Heart left ventricle (tissue), 16 donors: Measurements from ENCODE around the gene CSMD2. TPM values are rescaled to one million over a fixed set of nuclear protein-coding genes. Genes with fewer than 3 reads are reported as not detected.

Source experiments
- ATAC-seq, 4 donors: fragments of 200-7000 bp; cut with Tn5 transposase; one replicate each; pipeline ENCODE4 v1.9.1; 2020 to 2022; ENCODE audit warnings: moderate library complexity in 4 of 4, mild to moderate bottlenecking in 3 of 4, moderate number of reproducible peaks in 1 of 4
- DNase-seq, 5 donors: peaks; one replicate each; pipeline ENCODE4 v3.0.0-alpha.2; 2020
- H3K27ac ChIP-seq, 12 donors: fragments of 200-600 bp; sonication (generic) in 4 of 12; one replicate each; pipeline versions ENCODE4 v1.5.0 to v1.8.0; 2016 to 2022; ENCODE audit warnings: mild to moderate bottlenecking in 2 of 12
- H3K27me3 ChIP-seq, 9 donors: fragments of 200-600 bp; sonication (generic) in 2 of 9; one replicate each; pipeline versions ENCODE4 v1.5.1 to v1.8.0; 2016 to 2022; ENCODE audit warnings: mild to moderate bottlenecking in 3 of 9
- H3K36me3 ChIP-seq, 9 donors: fragments of 200-600 bp; sonication (generic) in 2 of 9; one replicate each; pipeline versions ENCODE4 v1.5.0 to v1.8.0; 2018 to 2022; ENCODE audit warnings: mild to moderate bottlenecking in 2 of 9
- H3K4me1 ChIP-seq, 12 donors: fragments of 200-600 bp; sonication (generic) in 4 of 12; one replicate each; pipeline versions ENCODE4 v1.5.0 to v1.8.0; 2016 to 2022; ENCODE audit warnings: mild to moderate bottlenecking in 3 of 12
- H3K4me3 ChIP-seq, 12 donors: fragments of 200-600 bp; sonication (generic) in 4 of 12; one replicate each; pipeline versions ENCODE4 v1.5.0 to v1.8.0; 2017 to 2022; ENCODE audit warnings: mild to moderate bottlenecking in 9 of 12, moderate library complexity in 4 of 12
- H3K9me3 ChIP-seq, 12 donors: fragments of 200-600 bp; sonication (generic) in 4 of 12; one replicate each; pipeline versions ENCODE4 v1.5.0 to v1.8.0; 2016 to 2022; ENCODE audit warnings: mild to moderate bottlenecking in 1 of 12
- POLR2A ChIP-seq, 2 donors: fragments of 450-650 bp; IDR thresholded peaks; one replicate each; pipeline ENCODE4 v1.6.1; 2017; ENCODE audit warnings: antibody characterized with exemption in 2 of 2, mild to moderate bottlenecking in 2 of 2, moderate library complexity in 2 of 2
- WGBS, 4 donors: extraction: QIAGEN DNeasy Blood & Tissue Kit in 2 of 4; methylation state at CpG; one replicate each; pipeline versions ENCODE4 v1.1.5 to v1.1.7; 2013 to 2018; 5-methylcytosine and 5-hydroxymethylcytosine counted together
- intact Hi-C, 10 donors: fragments of 100-400 bp; cut with DNase I; formaldehyde crosslinking; loops; one replicate each; pipeline versions ENCODE4 v1.11.1 to v1.14.2; 2022
- polyA plus RNA-seq, 2 donors: library from polyadenylated mRNA; stranded (reverse); fragments of 200-250 nt; gene quantifications; one replicate each; pipeline ENCODE4 v1.2.3, GENCODE V29; 2013
- total RNA-seq, 9 donors: library from RNA; depleted of rRNA in 2 of 9; stranded (reverse); fragments of >200 nt in 2 of 9; fragmentation: NEBNext Ultra II Directional in 3 of 9; extraction: Animal tissue kit (Norgen Biotek cat#: 25700) in 3 of 9; gene quantifications; one replicate each; pipeline versions ENCODE4 v1.1.0 to v1.2.4, GENCODE V29; 2016 to 2023
- TF ChIP-seq, protein P1 (sequence below), 12 donors: fragments of 200-600 bp; sonication (generic) in 4 of 12; IDR thresholded peaks; one replicate each; pipeline versions ENCODE4 v1.5.0 to v1.8.0; 2018 to 2022; ENCODE audit warnings: antibody characterized with exemption in 12 of 12, mild to moderate bottlenecking in 5 of 12
- donor health status: ischemic (EF 13 %, LVEDD 7.1; RV severe dilation, severe dysfunction).
- donor health status: healthy with polysubstance abuse.
- donor health status: DM: no; HTN: yes; CAD: no.
- donor health status: DM: no; HTN: no; CAD: no.
- donor health status: ischemic (EF 25% LVEDD 6.9; RV normal size, moderate dysfunction).
- donor health status: ischemic (EF 25% LVEDD 5.7; RV mildly dilated, moderate dysfunction).
- donor health status: healthy.
- donor health status: DM: yes; HTN: yes; CAD: no.
- donor health status: ischemic (EF 35%, LVEDD 5.7; RV mildly dilated, moderate dysfunction).
- donor health status: nonischemic (EF 11% LVEDD 7.7; RV severe dilation, severe dysfunction).
- donor health status: DM: yes; HTN: yes; CAD: no.
- donor health status: PGD.
- donor health status: ischemic (EF 29% LVEDD 5.4; RV normal size, mild dysfunction).
- donor health status: nonischemic (EF 23%, LVEDD 6.1; RV moderate dilation, normal function).

Gene CSMD2
- total and polyA plus RNA-seq, 11 donors: 0.02 to 0.79 (median 0.22) TPM

DNA sequence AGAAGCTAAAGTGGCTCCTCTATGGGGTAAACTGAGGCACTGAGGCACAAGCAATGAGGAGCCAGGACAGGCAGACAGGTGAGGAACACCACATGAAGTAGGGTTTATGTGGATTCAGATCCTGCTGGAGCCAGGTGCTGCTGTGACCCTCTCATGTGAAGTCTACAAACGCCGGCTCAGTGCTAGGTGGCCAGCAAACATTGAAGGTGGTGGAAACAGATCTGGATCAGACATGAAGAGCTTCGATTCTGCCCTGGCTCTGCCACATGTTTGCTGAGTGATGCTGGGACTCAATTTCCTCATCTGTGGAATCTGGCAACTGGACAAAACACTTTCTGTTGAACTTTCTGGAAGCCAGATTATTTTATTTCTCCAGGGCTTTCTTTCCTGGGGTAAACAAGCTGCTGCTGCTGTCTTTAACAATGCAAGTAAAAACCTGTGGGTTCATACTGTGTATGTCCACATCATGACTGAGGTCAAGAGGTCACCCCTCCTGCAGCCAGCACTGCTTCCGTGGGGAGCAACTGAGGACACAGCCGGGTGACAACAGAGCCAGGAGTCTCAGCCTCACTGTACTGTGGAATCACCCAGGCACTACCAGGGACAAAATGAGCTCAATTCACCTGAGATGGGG is 267.8 kb downstream of the CSMD2 start:
- Histone ChIP-seq H3K4me3 (no peak overlapping the region), H3K9me3 (no peaks in the 10 kb centered on the region), H3K27ac (no peak overlapping the region), H3K27me3 (no peaks in the 10 kb centered on the region), H3K4me1 (peaks cover 0 to 24% (median 0%) of the 10 kb centered on the region in 12 donors), H3K36me3 (no peaks in the 10 kb centered on the region)
- intact Hi-C loops: no loop called here
- ATAC-seq (no peak), DNase-seq (no peak)
- 57 to 75% (median 66%) methylated on average over 5 of the region's 5 CpGs for WGBS, 4 donors
- TF ChIP-seq, protein P1, sequence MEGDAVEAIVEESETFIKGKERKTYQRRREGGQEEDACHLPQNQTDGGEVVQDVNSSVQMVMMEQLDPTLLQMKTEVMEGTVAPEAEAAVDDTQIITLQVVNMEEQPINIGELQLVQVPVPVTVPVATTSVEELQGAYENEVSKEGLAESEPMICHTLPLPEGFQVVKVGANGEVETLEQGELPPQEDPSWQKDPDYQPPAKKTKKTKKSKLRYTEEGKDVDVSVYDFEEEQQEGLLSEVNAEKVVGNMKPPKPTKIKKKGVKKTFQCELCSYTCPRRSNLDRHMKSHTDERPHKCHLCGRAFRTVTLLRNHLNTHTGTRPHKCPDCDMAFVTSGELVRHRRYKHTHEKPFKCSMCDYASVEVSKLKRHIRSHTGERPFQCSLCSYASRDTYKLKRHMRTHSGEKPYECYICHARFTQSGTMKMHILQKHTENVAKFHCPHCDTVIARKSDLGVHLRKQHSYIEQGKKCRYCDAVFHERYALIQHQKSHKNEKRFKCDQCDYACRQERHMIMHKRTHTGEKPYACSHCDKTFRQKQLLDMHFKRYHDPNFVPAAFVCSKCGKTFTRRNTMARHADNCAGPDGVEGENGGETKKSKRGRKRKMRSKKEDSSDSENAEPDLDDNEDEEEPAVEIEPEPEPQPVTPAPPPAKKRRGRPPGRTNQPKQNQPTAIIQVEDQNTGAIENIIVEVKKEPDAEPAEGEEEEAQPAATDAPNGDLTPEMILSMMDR (IDR thresholded peaks at IDR 0.05): no peak
- no peak for TF ChIP-seq POLR2A (IDR thresholded peaks at IDR 0.05)

DNA sequence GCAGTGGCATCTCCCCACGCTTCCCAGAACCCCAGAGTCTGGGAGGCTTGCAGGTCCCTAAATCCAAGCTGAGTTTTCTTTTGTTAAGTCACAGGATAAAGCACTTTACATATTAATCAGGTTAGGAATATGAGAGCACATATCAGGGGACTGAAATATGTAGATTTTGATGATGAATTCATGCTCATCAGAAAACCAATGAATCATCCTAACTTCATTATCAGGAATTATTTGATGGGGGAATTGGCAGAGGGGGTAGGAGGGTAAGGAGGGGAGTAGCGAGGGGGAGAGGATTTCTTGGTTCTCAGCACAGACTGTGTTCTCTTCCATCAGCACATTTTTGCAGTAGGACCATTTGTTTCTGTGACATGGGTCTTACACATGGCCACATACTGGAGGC is 269.1 kb downstream of the CSMD2 start:
- 74 to 86% (median 82%) methylated on average over 2 of the region's 2 CpGs for WGBS, 4 donors

DNA sequence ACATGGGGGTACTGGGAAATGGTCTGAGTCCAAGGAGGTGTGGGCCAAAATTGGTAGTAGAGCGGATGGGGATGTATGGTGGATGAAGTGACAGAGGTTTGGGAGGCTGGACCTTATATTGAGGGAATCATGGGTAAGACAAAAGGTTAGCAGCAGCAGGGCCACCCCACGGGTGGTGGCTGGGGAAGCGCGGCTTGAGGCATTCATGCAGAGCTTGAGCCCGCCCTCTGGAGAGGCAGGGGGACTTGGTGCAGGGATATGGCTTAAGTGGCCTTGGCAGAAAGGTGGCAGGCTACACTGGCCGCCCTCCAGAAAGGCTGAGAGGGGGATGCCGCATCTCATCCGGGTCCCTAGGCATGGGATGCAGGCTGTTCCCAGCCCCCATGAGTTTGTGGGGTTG is 269.6 kb downstream of the CSMD2 start:
- DNase-seq (no peak), ATAC-seq (no peak)
- Histone ChIP-seq H3K36me3 (no peaks in the 10 kb centered on the region), H3K9me3 (no peaks in the 10 kb centered on the region), H3K4me3 (no peak overlapping the region), H3K27ac (no peak overlapping the region), H3K27me3 (no peaks in the 10 kb centered on the region), H3K4me1 (peaks cover 0 to 24% (median 0%) of the 10 kb centered on the region in 12 donors)
- TF ChIP-seq, protein P1 (IDR thresholded peaks at IDR 0.05): no peak
- TF ChIP-seq POLR2A (IDR thresholded peaks at IDR 0.05): no peak
- WGBS, 4 donors: 69 to 80% (median 76%) methylated on average over 8 of the region's 8 CpGs
- intact Hi-C loops: no loop called here

More for the DNA sequence above, 269.1 kb downstream of the CSMD2 start:
- Histone ChIP-seq H3K36me3 (no peaks in the 10 kb centered on the region), H3K4me3 (no peak overlapping the region), H3K27me3 (no peaks in the 10 kb centered on the region), H3K4me1 (peaks cover 0 to 24% (median 0%) of the 10 kb centered on the region in 12 donors), H3K9me3 (no peaks in the 10 kb centered on the region), H3K27ac (no peak overlapping the region)
- no peak for ATAC-seq
- TF ChIP-seq, protein P1 (IDR thresholded peaks at IDR 0.05): no peak
- TF ChIP-seq POLR2A (IDR thresholded peaks at IDR 0.05): no peak
- no peak for DNase-seq
- intact Hi-C loops: no loop called here

DNA sequence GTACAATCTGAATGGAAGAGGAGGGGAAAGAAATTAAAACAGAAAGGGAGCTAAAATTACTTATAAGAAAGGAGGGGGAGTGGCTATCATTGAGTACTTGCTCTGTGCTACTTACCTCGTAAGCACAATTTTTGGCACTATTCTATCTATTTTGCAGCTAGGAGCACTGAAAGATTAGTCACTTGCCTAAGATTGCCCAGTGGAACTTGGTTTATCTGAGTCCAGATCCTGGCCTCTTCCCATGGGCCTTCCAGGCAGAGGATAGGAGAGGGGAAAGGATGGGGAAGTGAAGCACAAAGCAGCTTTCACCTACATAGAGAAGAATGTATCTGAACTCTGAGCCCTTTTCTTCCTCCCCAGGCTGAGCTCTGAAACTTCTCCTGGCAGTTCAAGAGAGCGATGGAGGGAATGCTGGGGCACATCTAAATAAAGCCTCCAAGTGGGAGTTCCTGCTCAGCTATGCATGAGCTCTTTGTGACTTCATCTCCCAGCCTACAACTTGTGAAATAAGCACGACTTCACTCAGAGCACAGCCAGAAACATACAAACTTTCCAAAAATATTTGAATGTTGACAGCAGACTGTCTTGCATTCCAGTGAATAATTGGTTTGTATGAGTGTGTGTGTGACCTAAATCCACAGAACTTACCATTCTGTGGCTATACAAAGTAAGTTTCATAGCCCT is 271.7 kb downstream of the CSMD2 start:
- no peak for TF ChIP-seq POLR2A (IDR thresholded peaks at IDR 0.05)
- TF ChIP-seq, protein P1 (IDR thresholded peaks at IDR 0.05): no peak
- peak in 3 of 4 donors; percentile 83 to 95 (median 92) for ATAC-seq
- Histone ChIP-seq H3K36me3 (no peaks in the 10 kb centered on the region), H3K9me3 (no peaks in the 10 kb centered on the region), H3K27me3 (peaks cover 0 to under 1% (median 0%) of the 10 kb centered on the region in 9 donors), H3K4me1 (peaks cover 0 to 14% (median 0%) of the 10 kb centered on the region in 12 donors), H3K4me3 (no peak overlapping the region), H3K27ac (peak overlapping the region in 8 of 12 donors; percentile 0 to 62 (median 18))
- no peak for DNase-seq
- intact Hi-C loops: no loop called here
- 14 to 44% (median 33%) methylated on average over 3 of the region's 3 CpGs for WGBS, 4 donors
